H1 (cell line): ENCODE results near the gene RRP1. TPM values are rescaled to one million over a fixed set of nuclear protein-coding genes. Genes with fewer than 3 reads are reported as not detected.

Experiments
- CTCF ChIP-seq, 3 experiments: IDR thresholded peaks; 1 replicate in 2 of 3; 2 replicates in 1 of 3; pipeline versions ENCODE4 v1.5.1 to v1.6.1; 2011; ENCODE audit warnings: low read length in 3 of 3, mild to moderate bottlenecking in 3 of 3, inconsistent platforms in 2 of 3, low read depth in 1 of 3, moderate library complexity in 1 of 3; ENCODE audit not compliant: insufficient read depth in 1 of 3; ENCODE audit errors: control extremely low read depth in 1 of 3
- polyA plus RNA-seq, 7 experiments: library from polyadenylated mRNA; depleted of rRNA in 3 of 7; stranded (reverse) in 5 of 7; unstranded in 2 of 7; fragments of >200 nt in 5 of 7; fragments of 200-250 nt in 2 of 7; gene quantifications; 1 replicate in 5 of 7; 2 replicates in 1 of 7; 4 replicates in 1 of 7; pipeline versions ENCODE4 v1.2.1 to v1.2.3, GENCODE V29; 2011 to 2013; ENCODE audit warnings: missing spikeins in 2 of 7, mixed read lengths in 2 of 7
- total RNA-seq: library from RNA; stranded (reverse); fragmentation: NEBNext Ultra II Directional; extraction: Animal tissue kit (Norgen Biotek cat#: 25700); gene quantifications from 2 replicates; pipeline ENCODE4 v1.2.1, GENCODE V29; 2021

Gene RRP1
- total and polyA plus RNA-seq, 2 of the 8 experiments (the other 6 are each of a cell fraction or from before 2014, with no cell fraction given), result 11.6 to 55.2 TPM

- TF ChIP-seq CTCF (IDR thresholded peaks at IDR 0.05; ENCODE audit: control extremely low read depth in 1 of 3, insufficient read depth in 1 of 3, low read depth in 1 of 3, low read length in 3 of 3), result no peak
Measured at GRCh38 chr21:43770066-43770655, 19.2 kb upstream of the RRP1 start (continued).
